Common myeloid progenitor, CD34-positive (primary cell): Measurements from ENCODE around the gene MMP14.

ENCODE experiments used
- CTCF ChIA-PET: fragments of 350-600 bp; sonication (Branson Sonifier 250); formaldehyde crosslinking; loops from one replicate; lab custom pipeline; 2021; ENCODE audit warnings: antibody characterized with exemption; lab: Charles Lee
- POLR2A ChIA-PET: fragments of 350-600 bp; sonication (Branson Sonifier 250); formaldehyde crosslinking; loops from one replicate; lab custom pipeline; 2021; ENCODE audit warnings: antibody characterized with exemption; lab: Charles Lee
- DNase-seq, 3 donors: peaks; one replicate each; pipeline versions ENCODE4 v3.0.0 to v3.0.0-alpha.2; 2013
- H3K27ac ChIP-seq, 2 experiments: 1 replicate in 1 of 2; 2 replicates in 1 of 2; pipeline ENCODE4 v1.7.0; 2013; ENCODE audit warnings: inconsistent platforms in 2 of 2, low read length in 2 of 2, mild to moderate bottlenecking in 2 of 2, low read depth in 1 of 2, moderate library complexity in 1 of 2; ENCODE audit not compliant: severe bottlenecking in 2 of 2, insufficient read depth in 1 of 2, poor library complexity in 1 of 2
- H3K27me3 ChIP-seq, 5 experiments: replicated peaks in 2 of 5; 1 replicate in 3 of 5; 2 replicates in 2 of 5; pipeline versions ENCODE4 v1.6.1 to v1.7.0; 2013; ENCODE audit warnings: low read length in 4 of 5, mild to moderate bottlenecking in 2 of 5, moderate library complexity in 2 of 5, inconsistent platforms in 1 of 5; ENCODE audit not compliant: insufficient read depth in 5 of 5, control insufficient read depth in 4 of 5
- H3K36me3 ChIP-seq, 4 experiments: 1 replicate in 2 of 4; 2 replicates in 2 of 4; pipeline versions ENCODE4 v1.6.1 to v1.7.0; 2013; ENCODE audit warnings: low read length in 3 of 4, control low read depth in 1 of 4, mild to moderate bottlenecking in 1 of 4; ENCODE audit not compliant: control insufficient read depth in 4 of 4, insufficient read depth in 4 of 4
- H3K4me1 ChIP-seq, 4 experiments: 1 replicate in 3 of 4; 2 replicates in 1 of 4; pipeline versions ENCODE4 v1.6.1 to v1.7.1; 2013; ENCODE audit warnings: low read length in 3 of 4, mild to moderate bottlenecking in 3 of 4, control low read depth in 1 of 4, inconsistent platforms in 1 of 4, moderate library complexity in 1 of 4; ENCODE audit not compliant: control insufficient read depth in 4 of 4, insufficient read depth in 4 of 4; ENCODE audit errors: control extremely low read depth in 1 of 4
- H3K4me3 ChIP-seq, 7 experiments: 1 replicate in 4 of 7; 2 replicates in 3 of 7; pipeline versions ENCODE4 v1.5.1 to v1.7.0; 2013; ENCODE audit warnings: mild to moderate bottlenecking in 7 of 7, low read length in 6 of 7, moderate library complexity in 6 of 7, inconsistent platforms in 2 of 7, low read depth in 2 of 7, control low read depth in 1 of 7; ENCODE audit not compliant: insufficient read depth in 4 of 7, control insufficient read depth in 1 of 7; ENCODE audit errors: extremely low read depth in 1 of 7
- H3K9me3 ChIP-seq, 5 experiments: 1 replicate in 4 of 5; 2 replicates in 1 of 5; pipeline versions ENCODE4 v1.6.1 to v1.7.1; 2013; ENCODE audit warnings: low read length in 4 of 5, mild to moderate bottlenecking in 2 of 5, inconsistent platforms in 1 of 5, low read depth in 1 of 5, moderate library complexity in 1 of 5; ENCODE audit not compliant: control insufficient read depth in 4 of 5, insufficient read depth in 2 of 5; ENCODE audit errors: control extremely low read depth in 1 of 5
- WGBS: methylation state at CpG from one replicate; pipeline ENCODE4 v1.1.5; 2013; ENCODE audit not compliant: insufficient coverage; 5-methylcytosine and 5-hydroxymethylcytosine counted together

Gene MMP14

DNA sequence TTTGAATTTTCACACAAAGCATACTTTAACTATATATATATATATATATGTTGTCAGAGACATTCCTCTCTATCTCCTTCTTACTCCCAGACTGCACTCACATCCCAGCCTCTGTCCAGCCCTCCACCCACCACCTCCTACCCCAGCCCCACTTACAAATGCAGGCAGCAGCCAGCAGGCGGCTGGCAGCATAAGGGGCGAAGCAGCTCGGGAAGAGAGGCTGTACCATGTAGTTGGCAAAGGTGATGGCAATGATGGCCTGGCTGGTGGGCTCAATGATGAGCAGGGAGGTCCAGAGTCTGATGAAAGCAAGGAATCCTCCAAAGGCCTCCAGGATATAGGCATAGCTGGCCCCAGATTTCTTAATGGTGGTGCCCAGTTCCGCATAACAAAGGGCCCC, 23.6 kb upstream of the MMP14 start:
- no peaks in the 10 kb centered on the region for H3K36me3 ChIP-seq
- CTCF ChIA-PET = interaction anchor here (1.1 to 2.4 kb wide), 7 partner anchors 8 to 241 kb away, joined by 3 to 6 read pairs (median 3); no protein-coding TSS in a partner anchor
- H3K9me3 ChIP-seq = no peaks in the 10 kb centered on the region
- H3K4me3 ChIP-seq = no peak overlapping the region
- no peak overlapping the region for H3K27ac ChIP-seq
- H3K27me3 ChIP-seq = peaks cover 0 to 8% (median 0%) of the 10 kb centered on the region in 5 experiments
- POLR2A ChIA-PET = no interaction called here
- peaks cover 0 to 11% (median 4%) of the 10 kb centered on the region in 4 experiments for H3K4me1 ChIP-seq
- DNase-seq = no peak
- WGBS = 91% methylated on average over 1 of the region's 4 CpGs

DNA sequence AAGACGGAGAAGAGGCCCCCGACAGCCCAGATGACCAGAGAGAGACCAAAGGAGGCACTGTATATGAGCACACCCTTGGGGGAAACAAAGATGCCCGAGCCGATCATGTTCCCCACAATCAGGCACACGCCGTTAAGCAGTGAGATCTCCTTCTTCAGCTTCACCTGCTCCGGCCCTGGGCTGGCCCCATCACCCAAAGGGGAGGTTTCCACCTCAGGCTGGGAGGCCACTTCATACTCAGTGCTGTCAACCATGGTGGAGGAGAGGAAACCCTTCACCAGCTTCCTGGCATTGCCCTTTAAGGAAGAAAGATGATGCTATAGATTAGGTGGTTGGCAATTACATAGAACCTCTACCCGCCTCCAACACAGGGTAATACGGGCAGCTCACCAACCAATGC, 23.2 kb upstream of the MMP14 start:
- CTCF ChIA-PET = interaction anchor here (0.9 to 2.4 kb wide), 7 partner anchors 8 to 241 kb away, joined by 3 to 6 read pairs (median 3); no protein-coding TSS in a partner anchor
- DNase-seq = no peak
- no peak overlapping the region for H3K27ac ChIP-seq
- H3K9me3 ChIP-seq = no peaks in the 10 kb centered on the region
- no peaks in the 10 kb centered on the region for H3K36me3 ChIP-seq
- peaks cover 0 to 8% (median 0%) of the 10 kb centered on the region in 5 experiments for H3K27me3 ChIP-seq
- H3K4me3 ChIP-seq = no peak overlapping the region
- 86% methylated on average over 7 of the region's 9 CpGs for WGBS
- POLR2A ChIA-PET = no interaction called here
- H3K4me1 ChIP-seq = peaks cover 0 to 11% (median 4%) of the 10 kb centered on the region in 4 experiments

DNA sequence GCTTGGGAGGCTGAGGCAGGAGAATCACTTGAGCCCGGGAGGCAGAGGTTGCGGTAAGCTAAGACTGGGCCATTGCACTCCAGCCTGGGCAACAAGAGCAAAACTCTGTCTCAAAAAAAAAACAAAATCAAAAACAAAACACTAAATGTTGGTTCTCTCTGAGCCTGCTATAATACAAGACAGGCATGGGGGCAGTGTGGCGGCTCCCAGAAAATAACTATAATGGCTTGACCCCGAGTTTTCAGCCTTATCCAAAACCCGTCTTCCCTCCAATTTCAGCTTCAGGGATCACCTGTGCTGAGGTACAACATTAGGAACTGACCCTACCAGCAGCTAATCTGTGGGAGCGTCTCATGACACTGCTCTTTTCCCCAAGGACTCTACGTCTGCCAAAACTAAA, 22.0 kb upstream of the MMP14 start:
- CTCF ChIA-PET = interaction anchor here (0.8 to 1.6 kb wide), 4 partner anchors 10 to 40 kb away, joined by 3 to 9 read pairs (median 4); no protein-coding TSS in a partner anchor
- Histone ChIP-seq H3K27ac (no peak overlapping the region), H3K27me3 (peaks cover 0 to 13% (median 0%) of the 10 kb centered on the region in 5 experiments), H3K36me3 (no peaks in the 10 kb centered on the region), H3K4me3 (no peak overlapping the region), H3K9me3 (no peaks in the 10 kb centered on the region), H3K4me1 (peaks cover 2 to 15% (median 9%) of the 10 kb centered on the region in 4 experiments)
- WGBS = 99% methylated on average over 7 of the region's 7 CpGs
- POLR2A ChIA-PET = no interaction called here
- DNase-seq = no peak

DNA sequence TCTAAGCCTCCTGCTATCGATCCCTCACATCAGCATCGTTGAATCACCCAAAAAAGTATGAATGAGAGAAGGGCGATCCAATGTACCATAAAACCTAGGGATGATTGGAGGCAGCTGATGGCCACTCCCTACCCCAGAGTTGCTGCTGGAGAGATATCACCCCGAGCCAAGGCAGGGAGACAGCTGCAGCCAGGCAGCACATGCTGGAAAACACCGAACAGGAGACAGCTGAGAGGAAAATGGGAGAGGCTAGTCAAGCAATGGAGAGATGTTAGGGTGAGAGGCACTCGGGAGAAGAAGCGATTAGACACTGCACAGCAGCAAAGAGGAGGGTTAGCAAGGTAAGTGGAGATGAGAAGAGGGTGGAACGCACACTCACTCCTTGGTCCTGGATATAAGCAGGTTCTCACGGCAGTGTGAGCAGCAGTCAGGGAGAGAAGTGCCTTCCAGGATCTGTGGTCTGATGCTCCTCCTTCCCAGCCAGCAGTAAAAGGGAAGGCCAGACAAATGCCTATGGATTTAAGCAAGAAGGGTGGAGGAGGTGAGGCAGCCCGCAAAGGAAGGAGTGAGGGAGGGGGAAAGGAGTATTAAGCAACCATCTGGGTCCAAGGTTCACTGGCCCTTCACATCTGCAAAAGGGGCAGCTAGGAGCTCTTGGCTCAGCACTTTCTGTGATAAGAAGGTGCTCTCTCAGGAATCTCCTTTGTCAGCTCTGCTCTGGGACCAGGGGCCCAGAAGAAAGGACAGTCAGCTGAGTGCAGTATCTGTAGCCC, 21.3 kb upstream of the MMP14 start, which contains the start of gene SLC7A7:
TSS of gene SLC7A7 (minus strand) at position 495 of the 773 bp plus-strand sequence. CDS start 2,037 bp downstream, outside the sequence.
- H3K36me3 ChIP-seq = no peaks in the 10 kb centered on the region
- no peak within 1 kb of the TSS for H3K27ac ChIP-seq
- H3K9me3 ChIP-seq = no peaks in the 10 kb centered on the region
- CTCF ChIA-PET = interaction anchor here (0.8 to 1.6 kb wide), 5 partner anchors 9 to 245 kb away, joined by 3 to 9 read pairs (median 4); no protein-coding TSS in a partner anchor
- no peak within 1 kb of the TSS for H3K4me3 ChIP-seq
- POLR2A ChIA-PET = no interaction called here
- peaks cover 0 to 16% (median 1%) of the 10 kb centered on the region in 5 experiments for H3K27me3 ChIP-seq
- H3K4me1 ChIP-seq = peaks cover 5 to 23% (median 16%) of the 10 kb centered on the region in 4 experiments
- no peak for DNase-seq
- WGBS = 99% methylated on average over 8 of the region's 10 CpGs

DNA sequence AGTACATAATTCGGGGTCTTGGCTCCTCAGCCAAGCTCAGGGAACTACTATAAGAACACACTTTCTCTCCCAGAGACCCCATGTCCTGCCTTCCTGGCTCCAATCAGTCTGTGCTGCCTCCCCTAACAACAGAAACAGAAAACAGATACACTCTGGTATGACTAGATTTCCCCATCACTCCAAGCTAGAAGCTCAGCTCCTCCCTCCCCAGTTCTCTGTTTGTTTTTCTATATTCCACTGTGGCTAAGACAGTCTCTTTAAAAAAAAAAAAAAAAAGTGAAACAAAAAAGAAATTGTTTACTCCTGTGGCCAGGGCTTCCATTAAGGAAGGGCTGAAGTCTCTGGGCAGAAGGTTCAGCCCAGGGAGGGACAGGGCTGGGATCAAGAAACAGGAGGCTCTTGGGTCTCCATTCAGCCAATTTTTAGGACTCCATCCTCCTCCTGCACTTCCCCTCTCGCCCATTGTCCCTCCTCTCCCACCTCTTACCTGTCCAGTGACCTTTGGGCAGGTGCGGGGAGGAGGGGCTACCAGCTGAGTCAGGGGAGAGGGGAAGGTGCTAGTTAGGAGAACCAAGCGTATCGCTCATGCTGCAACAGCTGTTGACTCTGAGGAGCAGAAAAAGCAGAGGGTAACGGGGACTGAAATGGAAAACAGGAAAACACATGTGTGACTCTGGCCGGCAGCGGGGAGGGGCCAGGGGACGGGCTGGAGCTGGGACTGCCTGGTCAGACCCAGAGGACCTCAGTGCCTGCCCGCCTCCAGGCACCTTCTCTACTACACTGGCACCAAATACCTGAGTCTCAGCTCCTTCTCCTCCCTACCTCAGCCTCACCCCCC, 17.0 kb upstream of the MMP14 start:
- Histone ChIP-seq H3K4me1 (peaks cover 12 to 40% (median 32%) of the 10 kb centered on the region in 4 experiments), H3K9me3 (no peaks in the 10 kb centered on the region), H3K27ac (no peak overlapping the region), H3K36me3 (no peaks in the 10 kb centered on the region), H3K4me3 (peak overlapping the region in 5 of 7 experiments; percentile 11 to 53 (median 51)), H3K27me3 (peaks cover 0 to 37% (median 2%) of the 10 kb centered on the region in 5 experiments)
- POLR2A ChIA-PET = no interaction called here
- CTCF ChIA-PET = interaction anchor here (0.8 to 24.0 kb wide), 10 partner anchors 12 to 499 kb away, joined by 3 to 707 read pairs (median 3); no protein-coding TSS in a partner anchor
- WGBS = 29% methylated on average over 3 of the region's 10 CpGs
- peak in 2 of 3 donors; percentile 48 to 60 for DNase-seq

DNA sequence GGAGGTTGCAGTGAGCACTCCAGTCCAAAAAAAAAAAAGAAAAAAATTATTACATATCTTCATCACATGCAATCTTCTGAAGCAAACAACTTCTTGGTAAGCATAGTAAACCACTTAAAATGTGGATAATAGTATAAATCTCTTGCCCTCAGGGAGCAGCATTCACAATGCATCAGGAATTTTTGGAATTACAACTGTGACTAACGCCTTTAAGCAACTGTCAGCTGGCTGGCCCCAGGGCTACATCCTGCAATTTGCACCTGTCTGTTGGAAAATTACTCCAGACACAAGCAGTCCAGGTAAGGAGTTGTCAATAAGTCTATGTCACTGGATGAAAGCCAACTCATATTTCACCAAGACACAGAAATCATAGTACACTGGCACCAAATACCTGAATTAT, 15.7 kb upstream of the MMP14 start:
- no peak for DNase-seq
- WGBS = 100% methylated on average over 1 of the region's 1 CpG
- peaks cover 0 to 31% (median 2%) of the 10 kb centered on the region in 5 experiments for H3K27me3 ChIP-seq
- H3K27ac ChIP-seq = no peak overlapping the region
- peaks cover 14 to 40% (median 37%) of the 10 kb centered on the region in 4 experiments for H3K4me1 ChIP-seq
- POLR2A ChIA-PET = no interaction called here
- H3K4me3 ChIP-seq = no peak overlapping the region
- no peaks in the 10 kb centered on the region for H3K9me3 ChIP-seq
- no peaks in the 10 kb centered on the region for H3K36me3 ChIP-seq
- CTCF ChIA-PET = interaction anchor here (1.0 to 24.0 kb wide), 4 partner anchors 31 to 501 kb away, joined by 3 to 707 read pairs (median 22); no protein-coding TSS in a partner anchor
